NB4 (cell line): Measurements from ENCODE around the gene DSCAM.
"Not testable (repeated sequence)": the region's sequence is repeated elsewhere in the genome, so short reads cannot be mapped to it uniquely, and the experiment has no call there.

Experiments used
- CTCF ChIP-seq: IDR thresholded peaks from one replicate; pipeline ENCODE4 v1.5.1; 2012; ENCODE audit warnings: low read depth, low read length
- MAX ChIP-seq: IDR thresholded peaks from 2 replicates; pipeline ENCODE4 v1.6.1; 2011; ENCODE audit warnings: low read depth, low read length
- POLR2A ChIP-seq: IDR thresholded peaks from 2 replicates; pipeline ENCODE4 v1.6.1; 2011; ENCODE audit warnings: mild to moderate bottlenecking; ENCODE audit not compliant: insufficient read length; ENCODE audit errors: extremely low read depth

GRCh38 chr21:40439581-40439980, 407.4 kb downstream of the DSCAM start:
- not testable (repeated sequence) for TF ChIP-seq CTCF, MAX, POLR2A
